GM19455 (cell line): Measurements from ENCODE around the gene SDC3.

ENCODE experiments used
- ATAC-seq: cut with Tn5 transposase; IDR thresholded peaks from one replicate; pipeline ENCODE4 v1.9.1; 2021; ENCODE audit not compliant: unreplicated experiment

The SDC3 gene

GRCh38 chr1:30855686-30856259, 52.8 kb downstream of the SDC3 start:
- ATAC-seq: no peak

GRCh38 chr1:30853350-30853749, 55.2 kb downstream of the SDC3 start:
- ATAC-seq: no peak

GRCh38 chr1:30852026-30852425, 56.5 kb downstream of the SDC3 start:
- no peak for ATAC-seq

- no peak for ATAC-seq
These were observed 57.3 kb downstream of the SDC3 start for GRCh38 chr1:30851286-30851685.

- ATAC-seq: no peak
These were observed 58.0 kb downstream of the SDC3 start for GRCh38 chr1:30850607-30851006.

- no peak for ATAC-seq
These were observed 60.4 kb downstream of the SDC3 start for GRCh38 chr1:30848130-30848529.

GRCh38 chr1:30847358-30847972, 61.1 kb downstream of the SDC3 start:
- ATAC-seq: no peak

GRCh38 chr1:30846587-30846986, 62.0 kb downstream of the SDC3 start:
- no peak for ATAC-seq

- no peak for ATAC-seq
These were observed 62.7 kb downstream of the SDC3 start for GRCh38 chr1:30845904-30846290.

- ATAC-seq: no peak
These were observed 63.2 kb downstream of the SDC3 start for GRCh38 chr1:30845237-30845903.

GRCh38 chr1:30844631-30845030, 63.9 kb downstream of the SDC3 start:
- no peak for ATAC-seq

GRCh38 chr1:30842697-30843354, 65.7 kb downstream of the SDC3 start:
- ATAC-seq: no peak

GRCh38 chr1:30840904-30841598, 67.5 kb downstream of the SDC3 start:
- ATAC-seq: no peak

GRCh38 chr1:30839827-30840359, 68.7 kb downstream of the SDC3 start:
- ATAC-seq: no peak

- no peak for ATAC-seq
These were observed 69.6 kb downstream of the SDC3 start for GRCh38 chr1:30838996-30839395.

- ATAC-seq: no peak
These were observed 70.9 kb downstream of the SDC3 start for GRCh38 chr1:30837653-30838052.

- ATAC-seq: no peak
These were observed 74.3 kb downstream of the SDC3 start for GRCh38 chr1:30834253-30834652.

- ATAC-seq: no peak
These were observed 78.0 kb downstream of the SDC3 start for GRCh38 chr1:30830537-30830936.

- ATAC-seq: no peak
These were observed 78.7 kb downstream of the SDC3 start for GRCh38 chr1:30829889-30830288.

- ATAC-seq: no peak
These were observed 83.7 kb downstream of the SDC3 start for GRCh38 chr1:30824736-30825429.
